GM21717 (cell line): Measurements from ENCODE around the gene SYNGR1.

Experiments
- ATAC-seq: cut with Tn5 transposase; IDR thresholded peaks from one replicate; pipeline ENCODE4 v1.9.1; 2021; ENCODE audit warnings: mild to moderate bottlenecking, moderate library complexity; ENCODE audit not compliant: unreplicated experiment

SYNGR1 gene

GRCh38 chr22:39428597-39429071 lies 78.8 kb downstream of the SYNGR1 start:
- no peak for ATAC-seq

GRCh38 chr22:39429186-39429585 lies 79.4 kb downstream of the SYNGR1 start:
- no peak for ATAC-seq

- no peak for ATAC-seq
These were observed 80.3 kb downstream of the SYNGR1 start for GRCh38 chr22:39429916-39430575.

GRCh38 chr22:39430576-39431150 lies 80.9 kb downstream of the SYNGR1 start:
- ATAC-seq, result no peak

- no peak for ATAC-seq
These were observed 81.5 kb downstream of the SYNGR1 start for GRCh38 chr22:39431216-39431801.

- no peak for ATAC-seq
These were observed 82.0 kb downstream of the SYNGR1 start for GRCh38 chr22:39431821-39432251.

GRCh38 chr22:39432361-39432811 lies 82.6 kb downstream of the SYNGR1 start:
- ATAC-seq, result no peak

- ATAC-seq, result no peak
These were observed 83.9 kb downstream of the SYNGR1 start for GRCh38 chr22:39433476-39434242.

- ATAC-seq, result no peak
These were observed 84.5 kb downstream of the SYNGR1 start for GRCh38 chr22:39434243-39434653.

- no peak for ATAC-seq
These were observed 84.9 kb downstream of the SYNGR1 start for GRCh38 chr22:39434721-39435120.
